Esophagus (tissue), 2 donors: ENCODE results near the gene UST. TPM values are rescaled to one million over a fixed set of nuclear protein-coding genes. Genes with fewer than 3 reads are reported as not detected.
A peak's percentile ranks its signal among the peaks of the same experiment; 100 is the strongest.
"Not testable (repeated sequence)": the region's sequence is repeated elsewhere in the genome, so short reads cannot be mapped to it uniquely, and the experiment has no call there.

Source experiments
- H3K27ac ChIP-seq, 2 donors: one replicate each; pipeline ENCODE4 v1.5.1; 2013; ENCODE audit warnings: low read depth in 2 of 2, mild to moderate bottlenecking in 2 of 2, inconsistent platforms in 1 of 2, low read length in 1 of 2, moderate library complexity in 1 of 2
- H3K27me3 ChIP-seq, 2 donors: one replicate each; pipeline ENCODE4 v1.6.1; 2013; ENCODE audit warnings: low read length in 2 of 2, control low read depth in 1 of 2, mild to moderate bottlenecking in 1 of 2; ENCODE audit not compliant: insufficient read depth in 2 of 2, control insufficient read depth in 1 of 2
- H3K36me3 ChIP-seq, 2 donors: one replicate each; pipeline ENCODE4 v1.6.1; 2013; ENCODE audit warnings: low read length in 1 of 2; ENCODE audit not compliant: control insufficient read depth in 2 of 2, insufficient read depth in 2 of 2
- H3K4me1 ChIP-seq, 2 donors: one replicate each; pipeline ENCODE4 v1.6.1; 2013; ENCODE audit warnings: low read length in 1 of 2; ENCODE audit not compliant: control insufficient read depth in 2 of 2, insufficient read depth in 2 of 2
- H3K4me3 ChIP-seq, 2 donors: one replicate each; pipeline ENCODE4 v1.5.1; 2013; ENCODE audit warnings: low read length in 2 of 2, mild to moderate bottlenecking in 2 of 2, low read depth in 1 of 2, moderate library complexity in 1 of 2
- H3K9me3 ChIP-seq, 2 donors: one replicate each; pipeline ENCODE4 v1.6.1; 2013; ENCODE audit warnings: mild to moderate bottlenecking in 2 of 2, low read depth in 1 of 2, low read length in 1 of 2, moderate library complexity in 1 of 2; ENCODE audit not compliant: control insufficient read depth in 2 of 2, insufficient read depth in 1 of 2
- WGBS, 2 donors: extraction: QIAGEN DNeasy Blood & Tissue Kit; methylation state at CpG; one replicate each; pipeline ENCODE4 v1.1.7; 2013; 5-methylcytosine and 5-hydroxymethylcytosine counted together
- polyA plus RNA-seq, 2 donors: library from polyadenylated mRNA; stranded (reverse); fragments of 200-250 nt; gene quantifications; one replicate each; pipeline ENCODE4 v1.2.3, GENCODE V29; 2013
- donor health status: healthy with polysubstance abuse.
- donor health status: Bipolar disorder and iron deficiency.

The UST gene
- polyA plus RNA-seq, 2 donors, result 1.7 to 2.4 TPM

DNA sequence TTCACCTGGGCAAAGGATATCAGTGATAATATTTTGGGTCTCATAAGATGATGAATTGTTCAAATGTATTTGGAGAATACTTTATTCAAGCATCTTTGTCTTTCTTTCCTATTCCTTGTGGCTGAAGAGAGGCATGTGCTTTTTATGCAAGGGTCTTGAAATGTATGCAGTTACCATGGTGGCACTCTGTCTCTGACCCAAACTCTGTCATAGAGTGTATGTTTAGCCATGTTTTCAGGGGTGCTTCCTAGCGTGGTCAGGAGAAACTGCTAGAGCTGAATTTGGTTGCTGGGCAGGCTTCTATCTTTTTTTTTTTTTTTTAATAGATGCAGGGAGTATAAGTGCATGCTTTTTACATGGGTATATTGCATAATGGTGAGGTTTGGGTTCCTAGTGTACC lies 15.4 kb downstream of the UST start:
- Histone ChIP-seq H3K4me3 (no peak overlapping the region), H3K27me3 (no peaks in the 10 kb centered on the region), H3K9me3 (no peaks in the 10 kb centered on the region), H3K36me3 (no peaks in the 10 kb centered on the region), H3K27ac (peak overlapping the region in 1 of 2 donors; percentile 31), H3K4me1 (peaks cover 0 to 7% of the 10 kb centered on the region in 2 donors)
- WGBS, 2 donors, result 91 to 93% methylated on average over 1 of the region's 1 CpG

DNA sequence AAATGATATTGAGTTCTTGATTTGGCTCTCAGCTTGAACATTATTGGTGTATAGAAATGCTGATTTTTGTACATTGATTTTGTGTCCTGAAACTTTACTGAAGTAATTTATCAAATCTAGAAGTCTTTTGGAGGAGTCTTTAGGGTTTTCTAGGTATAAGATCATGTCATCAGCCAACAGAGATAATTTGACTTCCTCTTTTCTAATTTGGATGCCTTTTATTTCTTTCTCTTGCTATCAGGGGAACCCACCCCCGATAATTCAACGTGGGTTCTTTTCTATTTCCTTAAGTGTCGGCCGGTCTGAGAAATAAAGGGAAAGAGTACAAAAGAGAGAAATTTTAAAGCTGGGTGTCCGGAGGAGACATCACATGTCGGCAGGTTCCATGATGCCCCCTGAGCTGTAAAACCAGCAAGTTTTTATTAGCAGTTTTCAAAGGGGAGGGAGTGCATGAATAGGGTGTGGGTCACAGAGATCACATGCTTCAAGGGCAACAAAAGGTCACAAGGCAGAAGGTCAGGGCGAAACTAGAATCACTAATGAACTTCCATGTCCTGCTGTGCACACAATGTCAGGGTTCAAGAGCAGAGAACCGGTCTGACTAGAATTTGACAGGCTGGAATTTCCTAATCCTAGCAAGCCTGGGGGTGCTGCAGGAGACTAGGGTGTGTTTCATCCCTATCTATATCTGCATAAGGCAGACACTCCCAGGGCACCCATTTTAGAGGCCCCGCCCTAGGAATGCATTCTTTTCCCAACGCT lies 17.6 kb downstream of the UST start:
- H3K4me1 ChIP-seq, H3K4me3 ChIP-seq, H3K27ac ChIP-seq, H3K27me3 ChIP-seq, H3K36me3 ChIP-seq, H3K9me3 ChIP-seq: not testable (repeated sequence)
- WGBS, 2 donors, result 63 to 81% methylated on average over 8 to 10 of the region's 10 CpGs

DNA sequence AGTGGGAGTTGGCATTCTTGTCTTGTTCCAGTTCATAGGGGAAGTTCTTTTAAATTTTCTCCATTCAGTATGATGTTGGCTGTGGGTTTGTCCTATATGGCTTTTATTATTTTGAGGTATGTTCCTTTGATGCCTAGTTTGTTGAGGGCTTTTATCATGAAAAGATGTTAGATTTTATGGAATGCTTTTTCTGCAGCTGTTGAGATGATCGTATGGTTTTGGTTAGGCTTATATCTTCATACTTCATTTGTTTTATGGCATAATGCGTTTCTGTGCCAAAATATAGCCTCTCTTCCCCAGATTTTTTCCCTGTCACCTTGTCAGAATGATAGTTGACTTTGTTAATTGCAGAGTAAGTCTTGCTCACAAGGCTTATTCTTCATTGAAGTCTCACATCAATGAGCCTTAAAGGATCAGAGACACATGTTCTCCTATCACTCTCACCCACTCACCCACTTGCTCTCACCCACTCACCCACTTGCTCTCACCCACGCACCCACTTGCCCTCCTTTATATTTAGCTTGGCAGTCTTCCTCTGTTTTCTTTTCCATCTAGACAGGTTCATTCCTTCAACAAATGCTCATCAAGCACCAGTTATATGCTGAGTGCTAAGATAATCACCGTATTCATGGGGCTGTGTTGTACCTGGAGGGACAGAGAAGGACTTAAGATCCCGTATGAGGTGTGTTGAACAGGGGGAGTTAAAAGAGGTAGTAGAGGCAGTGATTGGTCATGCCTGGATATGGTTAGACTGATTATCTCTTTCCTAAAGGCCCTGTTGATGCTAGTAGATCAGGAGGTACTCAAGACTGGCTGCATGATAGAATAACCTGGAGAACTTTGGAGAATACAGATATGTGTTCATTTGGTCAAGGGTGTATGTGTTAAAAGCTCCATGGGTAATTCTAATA lies 19.3 kb downstream of the UST start:
- WGBS, 2 donors, result 83 to 87% methylated on average over 5 of the region's 5 CpGs
- H3K36me3 ChIP-seq, result no peaks in the 10 kb centered on the region
- no peak overlapping the region for H3K4me3 ChIP-seq
- peaks cover 0 to 3% of the 10 kb centered on the region in 2 donors for H3K4me1 ChIP-seq
- no peaks in the 10 kb centered on the region for H3K9me3 ChIP-seq
- H3K27ac ChIP-seq, result no peak overlapping the region
- no peaks in the 10 kb centered on the region for H3K27me3 ChIP-seq

DNA sequence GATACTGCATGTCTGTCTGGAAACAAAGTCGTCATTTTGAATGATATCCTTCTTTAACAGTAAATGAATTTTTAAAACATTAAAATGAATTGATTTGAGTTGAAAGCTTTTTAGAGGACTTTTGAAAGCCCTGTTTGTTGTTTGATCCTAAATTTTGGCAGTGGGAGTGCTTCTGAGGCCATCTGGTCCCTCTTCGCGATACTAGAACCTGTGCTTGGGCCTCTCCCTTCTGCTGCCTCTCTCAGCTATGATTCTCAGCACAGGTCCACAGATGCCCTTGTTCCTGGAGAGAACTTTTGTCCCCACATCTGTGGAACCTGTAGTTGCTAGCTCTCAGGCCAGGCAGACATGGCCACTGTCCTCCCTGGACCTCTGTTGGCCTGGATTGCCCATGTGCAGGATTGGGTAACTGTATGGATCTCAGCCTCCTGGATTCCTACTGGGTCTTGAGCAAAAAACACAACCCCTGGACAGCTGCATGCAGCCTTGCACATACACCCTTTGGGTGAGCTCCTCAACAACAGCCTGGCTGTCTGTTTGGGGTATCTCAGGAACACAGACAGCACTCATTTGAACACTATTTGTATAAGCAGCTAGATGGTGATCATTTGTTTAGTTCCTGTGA lies 21.9 kb downstream of the UST start:
- Histone ChIP-seq H3K4me1 (no peaks in the 10 kb centered on the region), H3K4me3 (no peak overlapping the region), H3K9me3 (no peaks in the 10 kb centered on the region), H3K36me3 (no peaks in the 10 kb centered on the region), H3K27me3 (no peaks in the 10 kb centered on the region), H3K27ac (no peak overlapping the region)
- 91 to 96% methylated on average over 3 of the region's 3 CpGs for WGBS, 2 donors

DNA sequence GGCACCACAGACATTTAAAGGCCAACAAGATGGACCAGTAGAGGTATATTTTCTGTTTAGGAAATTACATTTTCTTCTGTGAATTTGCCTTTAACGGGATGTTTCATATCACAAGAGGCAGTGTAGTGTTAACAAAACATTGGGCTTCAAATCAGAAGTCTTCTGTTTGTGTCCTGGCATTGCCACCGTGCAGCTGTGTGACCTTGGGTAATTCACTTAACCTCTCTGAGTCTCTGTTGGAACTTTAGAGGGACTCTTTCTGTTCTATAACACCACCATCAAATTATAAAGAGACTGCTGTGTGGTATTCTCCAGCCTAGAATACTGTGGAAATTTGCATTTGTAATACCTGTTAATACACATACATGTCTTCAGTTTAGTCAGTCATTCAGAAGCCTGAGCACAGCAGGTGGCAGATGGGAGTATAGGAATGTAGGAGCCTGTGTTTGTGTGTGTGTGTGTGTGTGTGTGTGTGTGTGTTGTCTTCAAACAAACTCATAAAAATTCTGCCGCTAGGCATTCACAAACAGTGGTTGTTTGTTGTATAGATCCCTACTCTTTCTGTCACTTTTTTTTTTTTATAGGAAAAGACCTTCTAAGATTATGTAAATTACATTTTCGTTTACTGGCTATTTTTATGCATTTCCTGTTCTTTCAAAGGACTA lies 22.6 kb downstream of the UST start:
- no peaks in the 10 kb centered on the region for H3K27me3 ChIP-seq
- H3K4me1 ChIP-seq, result no peaks in the 10 kb centered on the region
- no peaks in the 10 kb centered on the region for H3K36me3 ChIP-seq
- H3K27ac ChIP-seq, result no peak overlapping the region
- no peak overlapping the region for H3K4me3 ChIP-seq
- 81 to 85% methylated on average over 4 of the region's 4 CpGs for WGBS, 2 donors
- H3K9me3 ChIP-seq, result no peaks in the 10 kb centered on the region

DNA sequence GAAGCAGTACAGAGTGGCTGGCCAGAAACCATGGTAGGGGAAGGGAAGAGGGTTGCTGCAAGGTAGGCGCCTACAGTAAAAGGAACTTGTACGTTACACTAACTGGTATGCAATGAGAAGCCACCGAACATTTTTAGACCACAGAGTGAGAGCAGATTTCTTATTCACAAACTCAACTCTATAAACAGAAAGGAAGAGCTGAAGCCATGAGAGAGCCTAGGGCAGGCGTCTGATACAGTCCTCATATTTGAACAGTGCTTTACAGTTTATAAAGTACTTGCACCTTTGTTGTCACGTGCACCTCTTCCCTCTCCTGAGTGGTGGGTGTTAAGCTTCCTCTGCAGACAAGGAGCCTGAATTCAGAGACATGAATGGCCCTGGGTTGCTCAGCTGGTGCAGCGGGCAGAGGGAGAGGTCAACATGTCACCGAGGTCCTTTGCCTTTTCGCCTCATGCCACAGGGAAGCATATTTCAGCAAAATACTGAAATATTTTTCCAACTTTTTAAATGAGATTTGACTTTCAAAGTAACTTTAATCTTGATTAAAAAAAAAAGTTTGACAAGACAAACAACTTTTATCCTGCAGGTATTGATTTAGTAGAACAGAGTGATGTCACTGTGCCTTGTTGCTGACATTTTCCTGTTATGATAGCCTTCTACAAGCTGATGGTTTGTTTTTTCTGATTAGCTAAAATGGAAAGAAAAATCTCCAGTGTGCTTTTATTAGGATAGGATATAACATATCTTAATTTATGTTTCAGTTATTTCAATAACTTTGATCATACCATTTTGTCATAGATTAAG lies 23.8 kb downstream of the UST start:
- H3K27ac ChIP-seq, result no peak overlapping the region
- no peaks in the 10 kb centered on the region for H3K9me3 ChIP-seq
- H3K4me1 ChIP-seq, result no peaks in the 10 kb centered on the region
- H3K36me3 ChIP-seq, result no peaks in the 10 kb centered on the region
- 74 to 84% methylated on average over 8 of the region's 8 CpGs for WGBS, 2 donors
- H3K4me3 ChIP-seq, result no peak overlapping the region
- H3K27me3 ChIP-seq, result no peaks in the 10 kb centered on the region

DNA sequence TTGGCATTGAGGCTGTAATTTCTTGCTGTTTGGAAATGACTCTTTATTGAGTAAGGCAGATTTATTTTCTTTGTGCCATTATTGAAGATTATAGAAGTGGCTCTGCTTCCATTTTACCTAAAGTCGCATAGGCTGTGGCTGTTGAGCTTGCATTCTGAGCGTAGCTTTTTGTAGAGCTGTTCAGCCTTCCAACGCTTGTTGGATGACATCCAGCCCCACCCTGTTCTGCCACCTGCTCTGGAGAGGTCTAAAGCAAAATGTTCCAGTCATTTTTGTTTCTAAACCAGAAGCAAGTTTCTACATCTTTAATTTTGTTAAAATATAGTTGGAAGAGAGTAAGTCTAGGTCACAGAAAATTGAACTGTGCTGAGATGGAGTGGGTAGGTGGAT lies 24.4 kb downstream of the UST start:
- H3K4me3 ChIP-seq, result no peak overlapping the region
- H3K4me1 ChIP-seq, result no peaks in the 10 kb centered on the region
- no peaks in the 10 kb centered on the region for H3K27me3 ChIP-seq
- no peak overlapping the region for H3K27ac ChIP-seq
- no peaks in the 10 kb centered on the region for H3K9me3 ChIP-seq
- no peaks in the 10 kb centered on the region for H3K36me3 ChIP-seq
- 33 to 41% methylated on average over 3 of the region's 3 CpGs for WGBS, 2 donors

DNA sequence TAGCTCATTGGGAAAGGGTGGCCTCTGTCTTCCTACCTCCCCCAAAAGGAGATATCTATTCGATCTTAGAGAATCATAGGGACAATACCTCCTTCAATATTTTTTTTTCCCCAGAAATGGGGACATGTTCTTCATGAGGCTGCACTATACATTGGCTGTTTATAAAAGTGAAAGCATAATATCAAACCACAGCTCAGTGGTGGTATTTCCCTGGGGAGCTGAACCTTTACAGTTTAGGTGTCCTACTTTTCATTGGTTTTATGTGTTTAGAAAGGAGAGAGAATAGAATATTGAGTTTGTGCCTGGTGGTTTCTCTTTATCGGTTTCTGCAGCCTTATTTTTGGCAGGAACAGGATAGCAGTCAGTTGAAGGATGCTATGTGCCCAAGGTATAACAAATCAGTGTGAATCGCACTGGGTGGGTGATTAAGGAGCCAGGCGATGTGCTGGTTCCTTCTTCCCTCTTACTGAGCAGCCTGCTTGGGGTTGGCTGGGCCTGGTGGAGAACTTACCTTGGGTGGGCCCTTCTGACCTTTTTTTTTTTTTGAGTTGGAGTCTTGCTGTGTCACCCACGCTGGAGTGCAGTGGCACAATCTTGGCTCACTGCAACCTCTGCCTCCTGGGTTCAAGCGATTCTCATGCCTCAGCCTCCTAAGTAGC lies 25.2 kb downstream of the UST start:
- Histone ChIP-seq H3K27ac (no peak overlapping the region), H3K27me3 (no peaks in the 10 kb centered on the region), H3K9me3 (no peaks in the 10 kb centered on the region), H3K36me3 (no peaks in the 10 kb centered on the region), H3K4me3 (no peak overlapping the region), H3K4me1 (peaks cover 0 to 4% of the 10 kb centered on the region in 2 donors)
- 89 to 90% methylated on average over 6 of the region's 6 CpGs for WGBS, 2 donors
